Right lung (tissue), 10 donors: ENCODE results near the gene NTF3. TPM values are rescaled to one million over a fixed set of nuclear protein-coding genes. Genes with fewer than 3 reads are reported as not detected.

ENCODE experiments used
- DNase-seq, 2 donors: peaks; one replicate each; pipeline ENCODE4 v3.0.0-alpha.2; 2013
- long read RNA-seq, 8 donors: transcript quantifications; one replicate each; lab custom pipeline, GENCODE V29; 2026
- polyA plus RNA-seq, 5 donors: library from polyadenylated mRNA; unstranded; fragments of 120-200 nt; gene quantifications; one replicate each; pipeline versions ENCODE4 v1.2.1 to v1.2.3, GENCODE V29; 2013; ENCODE audit warnings: inconsistent platforms in 1 of 5, low replicate concordance in 1 of 5; ENCODE audit not compliant: insufficient read length in 5 of 5, insufficient read depth in 1 of 5

The NTF3 gene
- 1 to 10 TPM; 2.4 to 4.1 (median 3.0) TPM for polyA plus RNA-seq
- long read RNA-seq, donor 1, transcript NTF3-201 (1 exons, 1,028 nt): major isoform, 5 of 7 reads
- long read RNA-seq, donor 1, partial matches to known transcripts: 0 of 7 reads
- long read RNA-seq, donor 1, other reads (novel, unspliced or antisense): 0 of 7 reads
- long read RNA-seq, donor 2, partial matches to known transcripts: 0 of 5 reads
- long read RNA-seq, donor 2, other reads (novel, unspliced or antisense): 0 of 5 reads
- long read RNA-seq, donor 3, partial matches to known transcripts: 0 of 5 reads
- long read RNA-seq, donor 3, other reads (novel, unspliced or antisense): 0 of 5 reads
- long read RNA-seq, donor 4, partial matches to known transcripts: 0 of 4 reads
- long read RNA-seq, donor 4, other reads (novel, unspliced or antisense): 0 of 4 reads
- long read RNA-seq, donor 5, partial matches to known transcripts: 0 of 5 reads
- long read RNA-seq, donor 5, other reads (novel, unspliced or antisense): 0 of 5 reads
- long read RNA-seq, donor 6, partial matches to known transcripts: 0 of 2 reads
- long read RNA-seq, donor 6, other reads (novel, unspliced or antisense): 0 of 2 reads
- long read RNA-seq, donor 7, partial matches to known transcripts: 0 of 1 reads
- long read RNA-seq, donor 7, other reads (novel, unspliced or antisense): 0 of 1 reads
- long read RNA-seq, donor 8, partial matches to known transcripts: 0 of 1 reads
- long read RNA-seq, donor 8, other reads (novel, unspliced or antisense): 0 of 1 reads

GRCh38 chr12:5432011-5432400 is at the start of gene NTF3:
Gene NTF3 (plus strand): TSS chr12:5432108. CDS start chr12:5432325, 217 bp downstream.
- DNase-seq: no peak

GRCh38 chr12:5384015-5384414 is 47.9 kb upstream of the NTF3 start:
- no peak for DNase-seq

GRCh38 chr12:5388581-5389535 is 43.0 kb upstream of the NTF3 start:
- no peak for DNase-seq

- no peak for DNase-seq
These were observed 41.6 kb upstream of the NTF3 start for GRCh38 chr12:5390174-5390799.

GRCh38 chr12:5391653-5392052 is 40.3 kb upstream of the NTF3 start:
- no peak for DNase-seq

GRCh38 chr12:5392961-5393360 is 38.9 kb upstream of the NTF3 start:
- DNase-seq: no peak

GRCh38 chr12:5395443-5396271 is 36.3 kb upstream of the NTF3 start:
- DNase-seq: peak; percentile 37 to 59

- no peak for DNase-seq
These were observed 35.4 kb upstream of the NTF3 start for GRCh38 chr12:5396541-5396940.

- no peak for DNase-seq
These were observed 32.6 kb upstream of the NTF3 start for GRCh38 chr12:5399266-5399665.

GRCh38 chr12:5402009-5402935 is 29.6 kb upstream of the NTF3 start:
- no peak for DNase-seq

- no peak for DNase-seq
These were observed 28.5 kb upstream of the NTF3 start for GRCh38 chr12:5403411-5403810.

GRCh38 chr12:5407034-5407856 is 24.7 kb upstream of the NTF3 start:
- DNase-seq: no peak

- no peak for DNase-seq
These were observed 22.3 kb upstream of the NTF3 start for GRCh38 chr12:5409619-5410018.

GRCh38 chr12:5416571-5416970 is 15.3 kb upstream of the NTF3 start:
- DNase-seq: no peak

GRCh38 chr12:5417500-5417899 is 14.4 kb upstream of the NTF3 start:
- DNase-seq: no peak

- peak in 1 of 2 donors; percentile 57 for DNase-seq
These were observed 3.3 kb upstream of the NTF3 start for GRCh38 chr12:5428332-5429221.
